HG02798 (cell line): ENCODE results near the gene KRT9.
"Not testable (repeated sequence)": the region's sequence is repeated elsewhere in the genome, so short reads cannot be mapped to it uniquely, and the experiment has no call there.

Experiments used
- ATAC-seq: cut with Tn5 transposase; IDR thresholded peaks from one replicate; pipeline ENCODE4 v1.9.1; 2021; ENCODE audit warnings: mild to moderate bottlenecking; ENCODE audit not compliant: unreplicated experiment, poor library complexity

The KRT9 gene

GRCh38 chr17:41548844-41549595 lies 22.8 kb downstream of the KRT9 start:
- peak; percentile 66 for ATAC-seq

GRCh38 chr17:41547921-41548843 lies 23.7 kb downstream of the KRT9 start:
- peak; percentile 9 for ATAC-seq

GRCh38 chr17:41547378-41547841 lies 24.4 kb downstream of the KRT9 start:
- ATAC-seq, result no peak

- no peak for ATAC-seq
Measured at GRCh38 chr17:41546819-41547218, 25.0 kb downstream of the KRT9 start.

GRCh38 chr17:41545829-41546410 lies 25.9 kb downstream of the KRT9 start:
- no peak for ATAC-seq

GRCh38 chr17:41544935-41545334 lies 26.9 kb downstream of the KRT9 start:
- no peak for ATAC-seq

GRCh38 chr17:41544491-41544892 lies 27.4 kb downstream of the KRT9 start:
- ATAC-seq, result no peak

GRCh38 chr17:41542786-41543185 lies 29.1 kb downstream of the KRT9 start:
- not testable (repeated sequence) for ATAC-seq

GRCh38 chr17:41542357-41542756 lies 29.5 kb downstream of the KRT9 start:
- ATAC-seq, result no peak

- ATAC-seq, result no peak
Measured at GRCh38 chr17:41540921-41541625, 30.8 kb downstream of the KRT9 start.

- ATAC-seq, result no peak
Measured at GRCh38 chr17:41539979-41540701, 31.7 kb downstream of the KRT9 start.

- ATAC-seq, result no peak
Measured at GRCh38 chr17:41539071-41539492, 32.8 kb downstream of the KRT9 start.

GRCh38 chr17:41538565-41538991 lies 33.3 kb downstream of the KRT9 start:
- ATAC-seq, result no peak

- no peak for ATAC-seq
Measured at GRCh38 chr17:41537990-41538389, 33.9 kb downstream of the KRT9 start.

GRCh38 chr17:41537614-41537954 lies 34.3 kb downstream of the KRT9 start:
- no peak for ATAC-seq

- no peak for ATAC-seq
Measured at GRCh38 chr17:41536741-41537613, 34.9 kb downstream of the KRT9 start.

- ATAC-seq, result no peak
Measured at GRCh38 chr17:41535764-41536481, 35.9 kb downstream of the KRT9 start.

GRCh38 chr17:41534899-41535546 lies 36.8 kb downstream of the KRT9 start:
- no peak for ATAC-seq
